ENCODE measurements around the gene NIPA2. TPM values are rescaled to one million over a fixed set of nuclear protein-coding genes. Genes with fewer than 3 reads are reported as not detected.

Gene NIPA2
- total RNA-seq, 3 donors from 2014 or later (not counting 1 experiment from before 2014, with no cell fraction given), result 37.3 to 41.3 (median 40.9) TPM

DNA sequence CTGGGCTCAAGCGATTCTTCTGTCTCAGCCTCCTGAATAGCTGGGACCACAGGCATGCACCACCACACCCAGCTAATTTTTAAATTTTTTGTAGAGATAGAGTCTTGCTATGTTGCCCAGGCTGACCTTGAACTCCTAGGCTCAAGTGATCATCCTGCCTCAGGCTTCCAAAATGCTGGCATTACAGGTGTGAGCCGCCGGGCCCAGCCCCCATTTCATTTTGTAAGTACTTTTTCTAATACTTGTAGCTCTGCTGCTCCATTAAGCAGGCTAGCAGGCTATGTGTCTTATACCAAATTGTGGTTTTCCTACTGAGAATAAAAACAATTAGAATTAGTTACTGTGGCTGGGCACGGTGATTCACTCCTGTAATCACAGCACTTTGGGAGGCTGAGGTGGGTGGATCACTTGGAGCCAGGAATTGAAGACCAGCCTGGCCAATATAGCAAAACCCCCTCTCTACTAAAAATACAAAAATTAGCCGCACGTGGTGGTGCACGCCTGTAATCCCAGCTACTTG lies 29.6 kb upstream of the NIPA2 start:
- no peaks in the 10 kb centered on the region for H3K9me3 ChIP-seq (ENCODE audit: control insufficient read depth, insufficient read depth, low read length)
- peaks cover 11 to 16% of the 10 kb centered on the region in 2 donors for H3K4me1 Mint-ChIP-seq
- no peaks in the 10 kb centered on the region for H3K36me3 Mint-ChIP-seq
- no peak overlapping the region for H3K27ac Mint-ChIP-seq
- no peak overlapping the region for H3K4me3 Mint-ChIP-seq
- H3K4me1 ChIP-seq (ENCODE audit: control insufficient read depth, insufficient read depth, low read length), result no peaks in the 10 kb centered on the region
- no peaks in the 10 kb centered on the region for H3K27me3 Mint-ChIP-seq (ENCODE audit: low read depth in 2 of 2)
- no peak overlapping the region for H3K4me3 ChIP-seq (ENCODE audit: low read length)
- H3K27ac ChIP-seq (ENCODE audit: low read length), result no peak overlapping the region
- DNase-seq (no peak), ATAC-seq (no peak)
- intact Hi-C loops (cut with micrococcal nuclease), result no loop called here
- peaks cover 3% of the 10 kb centered on the region for H3K36me3 ChIP-seq (ENCODE audit: control insufficient read depth, insufficient read depth, low read length)
- H3K9me3 Mint-ChIP-seq, result no peaks in the 10 kb centered on the region
- no peaks in the 10 kb centered on the region for H3K27me3 ChIP-seq (ENCODE audit: control insufficient read depth, insufficient read depth, low read length)
- TF ChIP-seq CTCF (IDR thresholded peaks at IDR 0.05), result no peak
- 95% methylated on average over 6 of the region's 7 CpGs for WGBS (ENCODE audit: insufficient coverage)

DNA sequence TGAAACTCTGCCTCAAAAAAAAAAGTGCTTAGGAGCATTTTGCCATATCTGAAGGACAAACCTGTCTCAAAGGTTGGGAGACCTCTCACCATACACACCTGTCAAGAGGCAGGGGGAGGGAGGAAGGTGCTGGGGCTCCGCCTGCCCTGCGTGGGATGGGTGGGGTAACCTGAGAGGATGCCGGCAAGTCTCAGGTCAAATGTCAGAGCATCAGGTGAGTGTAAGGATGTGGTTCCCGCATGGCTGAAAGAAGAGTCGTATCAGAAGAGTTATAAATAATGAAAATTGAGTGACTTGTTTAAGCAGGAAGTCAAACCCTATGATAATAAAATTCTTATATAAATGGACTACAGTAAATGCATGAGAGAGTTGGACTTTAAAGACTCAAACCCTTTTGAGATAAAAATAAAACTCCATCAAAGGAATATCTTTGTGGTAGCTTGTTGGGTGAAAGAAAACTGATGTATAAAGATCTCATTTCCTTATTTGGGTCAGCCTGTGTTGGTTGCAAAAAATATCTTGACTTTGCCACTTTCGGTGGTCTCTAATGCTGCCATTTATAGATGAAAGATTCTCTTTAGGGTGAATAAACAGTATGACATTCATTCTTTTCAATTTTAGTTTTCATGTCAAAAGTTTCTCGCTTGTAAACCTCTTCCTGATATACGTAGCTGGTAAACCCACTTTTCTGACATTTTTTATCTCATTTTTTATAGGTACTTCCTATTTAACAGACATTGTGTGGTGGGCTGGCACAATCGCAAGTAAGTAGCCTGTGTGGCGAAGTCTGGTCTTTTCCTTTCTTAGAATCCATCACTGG lies 28.2 kb upstream of the NIPA2 start:
- H3K27me3 ChIP-seq (ENCODE audit: control insufficient read depth, insufficient read depth, low read length), result no peaks in the 10 kb centered on the region
- no peak for DNase-seq

DNA sequence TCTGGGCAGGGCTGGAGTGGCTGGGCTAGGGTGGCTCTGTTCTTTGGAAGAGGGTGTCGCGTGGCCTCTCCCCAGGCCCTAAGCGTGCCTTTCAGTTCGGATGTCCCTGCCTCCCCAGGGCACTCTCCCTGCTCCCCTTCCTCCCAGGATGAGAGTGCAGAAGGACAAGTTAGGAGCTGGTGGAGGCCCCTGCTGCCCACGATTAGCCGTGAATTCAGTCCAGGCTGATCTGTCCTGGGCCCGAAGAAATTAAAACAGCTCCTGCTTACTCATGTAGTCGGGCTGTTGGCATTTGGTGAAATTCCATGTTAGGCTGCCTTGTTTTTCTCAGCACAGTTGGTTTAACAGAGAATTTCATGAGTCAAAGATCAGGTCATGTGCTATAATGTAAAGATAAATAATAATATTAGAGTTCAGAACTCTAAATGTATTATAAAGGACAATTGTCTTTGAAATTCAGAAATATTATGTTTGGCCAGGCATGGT lies 27.6 kb upstream of the NIPA2 start:
- DNase-seq (no peak), ATAC-seq (no peak)
- H3K36me3 Mint-ChIP-seq, result no peaks in the 10 kb centered on the region
- H3K4me3 ChIP-seq (ENCODE audit: low read length), result no peak overlapping the region
- no peaks in the 10 kb centered on the region for H3K27me3 ChIP-seq (ENCODE audit: control insufficient read depth, insufficient read depth, low read length)
- peak overlapping the region; percentile 58 to 60 for H3K27ac Mint-ChIP-seq
- H3K4me1 Mint-ChIP-seq, result peaks cover 11 to 16% of the 10 kb centered on the region in 2 donors
- no peak for TF ChIP-seq CTCF (IDR thresholded peaks at IDR 0.05)
- H3K4me3 Mint-ChIP-seq, result no peak overlapping the region
- no peaks in the 10 kb centered on the region for H3K27me3 Mint-ChIP-seq (ENCODE audit: low read depth in 2 of 2)
- H3K36me3 ChIP-seq (ENCODE audit: control insufficient read depth, insufficient read depth, low read length), result peaks cover 5% of the 10 kb centered on the region
- H3K4me1 ChIP-seq (ENCODE audit: control insufficient read depth, insufficient read depth, low read length), result no peaks in the 10 kb centered on the region
- whole genome bisulfite sequencing (ENCODE audit: insufficient coverage), result 99% methylated on average over 5 of the region's 8 CpGs
- no peaks in the 10 kb centered on the region for H3K9me3 Mint-ChIP-seq
- intact Hi-C loops (cut with micrococcal nuclease), result no loop called here
- no peaks in the 10 kb centered on the region for H3K9me3 ChIP-seq (ENCODE audit: control insufficient read depth, insufficient read depth, low read length)
- no peak overlapping the region for H3K27ac ChIP-seq (ENCODE audit: low read length)

More for the DNA sequence above, 28.2 kb upstream of the NIPA2 start:
- no peak overlapping the region for H3K27ac ChIP-seq (ENCODE audit: low read length)
- intact Hi-C loops (cut with micrococcal nuclease), result no loop called here
- Mint-ChIP-seq H3K27me3 (ENCODE audit: low read depth in 2 of 2) (no peaks in the 10 kb centered on the region), H3K4me3 (no peak overlapping the region), H3K9me3 (no peaks in the 10 kb centered on the region), H3K36me3 (no peaks in the 10 kb centered on the region), H3K27ac (peak overlapping the region; percentile 58 to 60), H3K4me1 (peaks cover 11 to 16% of the 10 kb centered on the region in 2 donors)
- H3K36me3 ChIP-seq (ENCODE audit: control insufficient read depth, insufficient read depth, low read length), result peaks cover 5% of the 10 kb centered on the region
- no peak overlapping the region for H3K4me3 ChIP-seq (ENCODE audit: low read length)
- TF ChIP-seq CTCF (IDR thresholded peaks at IDR 0.05), result no peak
- ATAC-seq, result no peak
- H3K9me3 ChIP-seq (ENCODE audit: control insufficient read depth, insufficient read depth, low read length), result no peaks in the 10 kb centered on the region
- 50% methylated on average over 7 of the region's 10 CpGs for WGBS (ENCODE audit: insufficient coverage)
- no peaks in the 10 kb centered on the region for H3K4me1 ChIP-seq (ENCODE audit: control insufficient read depth, insufficient read depth, low read length)
